GM23338 (cell line): ENCODE results near the gene TNFAIP8L3. TPM values are rescaled to one million over a fixed set of nuclear protein-coding genes. Genes with fewer than 3 reads are reported as not detected.

Experiments used
- ATAC-seq: fragments of 200-7000 bp; cut with Tn5 transposase; 3 replicates; pipeline ENCODE4 v1.9.1; 2020
- DNase-seq: peaks from one replicate; pipeline ENCODE4 v3.0.0-alpha.2; 2015; ENCODE audit warnings: low spot score
- H2AFZ ChIP-seq: fragments of 200-600 bp; sonication (generic); 2 replicates; pipeline ENCODE4 v1.8.0; 2016; ENCODE audit warnings: antibody characterized with exemption, mild to moderate bottlenecking, moderate library complexity
- H3F3A ChIP-seq: fragments of 200-600 bp; sonication (generic); replicated peaks from 2 replicates; pipeline ENCODE4 v1.8.0; 2017; ENCODE audit warnings: antibody characterized with exemption, mixed run types, low read depth
- H3K27ac ChIP-seq: fragments of 200-600 bp; sonication (generic); 2 replicates; pipeline ENCODE4 v1.6.1; 2016; ENCODE audit warnings: low read depth
- H3K27me3 ChIP-seq: fragments of 200-600 bp; sonication (generic); 2 replicates; pipeline ENCODE4 v1.8.0; 2016; ENCODE audit warnings: mild to moderate bottlenecking, mixed run types, moderate library complexity; ENCODE audit not compliant: insufficient read depth
- H3K36me3 ChIP-seq: fragments of 200-600 bp; sonication (generic); 2 replicates; pipeline ENCODE4 v1.8.0; 2016; ENCODE audit warnings: mild to moderate bottlenecking; ENCODE audit not compliant: insufficient read depth
- H3K4me1 ChIP-seq: fragments of 200-600 bp; sonication (generic); 2 replicates; pipeline ENCODE4 v1.8.0; 2016; ENCODE audit warnings: mild to moderate bottlenecking, moderate library complexity; ENCODE audit not compliant: insufficient read depth
- H3K4me2 ChIP-seq: fragments of 200-600 bp; sonication (generic); 2 replicates; pipeline ENCODE4 v1.7.1; 2017; ENCODE audit warnings: mixed run types
- H3K4me3 ChIP-seq: fragments of 200-600 bp; sonication (generic); 2 replicates; pipeline ENCODE4 v1.6.1; 2016; ENCODE audit warnings: mixed run types
- H3K79me2 ChIP-seq: fragments of 200-600 bp; sonication (generic); replicated peaks from 2 replicates; pipeline ENCODE4 v1.8.0; 2017; ENCODE audit warnings: mild to moderate bottlenecking; ENCODE audit not compliant: insufficient read depth
- H3K9me2 ChIP-seq: fragments of 200-600 bp; sonication (generic); 2 replicates; pipeline ENCODE4 v1.8.0; 2017; ENCODE audit not compliant: insufficient read depth
- H4K20me1 ChIP-seq: fragments of 200-600 bp; sonication (generic); replicated peaks from 2 replicates; pipeline ENCODE4 v1.8.0; 2017; ENCODE audit warnings: mild to moderate bottlenecking; ENCODE audit not compliant: insufficient read depth
- H3K27ac Mint-ChIP-seq: 2 replicates; pipeline ENCODE4 v1.8.0; 2020; ENCODE audit warnings: inconsistent platforms, mild to moderate bottlenecking, moderate library complexity, mixed read lengths
- H3K27me3 Mint-ChIP-seq: 3 replicates; pipeline ENCODE4 v1.8.0; 2022; ENCODE audit warnings: low read depth, mild to moderate bottlenecking, moderate library complexity, mixed read lengths, inconsistent platforms; ENCODE audit not compliant: insufficient read depth, poor library complexity
- H3K36me3 Mint-ChIP-seq: 3 replicates; pipeline ENCODE4 v1.8.0; 2021; ENCODE audit warnings: low read depth, mild to moderate bottlenecking, inconsistent platforms, moderate library complexity, mixed read lengths
- H3K4me1 Mint-ChIP-seq: 3 replicates; pipeline ENCODE4 v1.8.0; 2020; ENCODE audit warnings: mild to moderate bottlenecking, inconsistent platforms, mixed read lengths
- H3K4me3 Mint-ChIP-seq: 3 replicates; pipeline ENCODE4 v1.8.0; 2021; ENCODE audit warnings: moderate library complexity, mild to moderate bottlenecking, inconsistent platforms, mixed read lengths
- H3K9me3 Mint-ChIP-seq: 3 replicates; pipeline ENCODE4 v1.8.0; 2020; ENCODE audit warnings: moderate library complexity, mild to moderate bottlenecking, inconsistent platforms, mixed read lengths
- CREB1 ChIP-seq: fragments of 250-450 bp; sonication (Bioruptor Pico); IDR thresholded peaks from 2 replicates; pipeline ENCODE4 v1.5.0; 2020; ENCODE audit warnings: low read depth, mild to moderate bottlenecking, moderate library complexity
- EZH2 ChIP-seq: fragments of 200-600 bp; sonication (generic); IDR thresholded peaks from one replicate; pipeline ENCODE4 v1.8.0; 2017; ENCODE audit warnings: antibody characterized with exemption, mild to moderate bottlenecking, low read depth; ENCODE audit not compliant: unreplicated experiment
- EZH2phosphoT487 ChIP-seq: fragments of 200-600 bp; sonication (generic); IDR thresholded peaks from one replicate; pipeline ENCODE4 v1.8.1; 2018; ENCODE audit warnings: antibody characterized with exemption; ENCODE audit not compliant: unreplicated experiment
- NANOG ChIP-seq: IDR thresholded peaks from 2 replicates; pipeline ENCODE4 v1.6.1; 2016; ENCODE audit warnings: antibody characterized with exemption, borderline replicate concordance
- STAT1 ChIP-seq: IDR thresholded peaks from one replicate; pipeline ENCODE4 v1.6.1; 2016; ENCODE audit warnings: antibody characterized with exemption; ENCODE audit not compliant: unreplicated experiment
- ZNF114 ChIP-seq: fragments of 250-450 bp; sonication (Bioruptor Pico); IDR thresholded peaks from 2 replicates; pipeline ENCODE4 v1.5.0; 2020; ENCODE audit warnings: mild to moderate bottlenecking, moderate library complexity
- ZNF331 ChIP-seq: fragments of 250-450 bp; sonication (Bioruptor Pico); IDR thresholded peaks from 2 replicates; pipeline ENCODE4 v1.5.0; 2020; ENCODE audit warnings: low read depth, mild to moderate bottlenecking, moderate library complexity
- polyA plus RNA-seq: library from polyadenylated mRNA; unstranded; fragments of >200 nt; fragmentation: Nextera tagmentation; extraction: Ambion mirVana; gene quantifications from 2 replicates; pipeline ENCODE4 v1.2.1, GENCODE V29; 2016
- total RNA-seq: library from RNA; depleted of rRNA; stranded (reverse); fragments of >200 nt; shearing (Covaris generic); gene quantifications from 2 replicates; pipeline ENCODE4 v1.2.3, GENCODE V29; 2014
- TF ChIP-seq, protein P1 (sequence below): IDR thresholded peaks from one replicate; pipeline ENCODE4 v1.6.1; 2018; ENCODE audit warnings: antibody characterized with exemption; ENCODE audit not compliant: unreplicated experiment

TNFAIP8L3 gene
- total and polyA plus RNA-seq, 2 experiments from 2014 or later = 0.23 to 0.31 TPM

DNA sequence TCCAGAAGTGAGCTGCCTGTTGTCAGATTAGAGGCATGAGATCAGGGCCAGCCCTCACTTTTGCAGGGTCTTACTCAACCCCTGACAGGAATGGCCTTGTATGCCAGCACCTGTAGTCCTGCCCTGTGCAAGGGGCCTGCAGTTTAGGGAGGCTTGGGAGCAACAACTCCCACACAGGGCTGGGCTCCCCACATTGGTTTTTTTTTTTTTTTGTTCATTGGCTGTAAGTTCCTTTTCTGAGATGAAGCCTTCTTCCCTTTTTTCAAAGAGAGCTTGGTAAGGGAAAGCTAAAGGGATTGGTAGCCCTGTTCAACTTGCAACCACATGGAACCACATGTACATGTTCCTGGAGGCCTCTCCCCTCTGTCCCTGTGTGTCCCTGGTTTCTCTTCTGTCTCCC is 46.4 kb downstream of the TNFAIP8L3 start:
- H3K9me2 ChIP-seq = 0 out of 2 replicates have a peak, but pooled peaks cover 3% of the 10 kb centered on the region
- H3K4me1 ChIP-seq = peaks cover 27% of the 10 kb centered on the region
- Mint-ChIP-seq H3K27ac (no peak overlapping the region), H3K4me3 (no peak overlapping the region), H3K4me1 (peaks cover 41% of the 10 kb centered on the region), H3K9me3 (no peaks in the 10 kb centered on the region), H3K27me3 (peaks cover 3% of the 10 kb centered on the region), H3K36me3 (no peaks in the 10 kb centered on the region; the same call in 2 of the 3 replicates)
- no peaks in the 10 kb centered on the region for H3K27me3 ChIP-seq
- no peak for TF ChIP-seq CREB1 (CRISPR knock-in tag)
- TF ChIP-seq ZNF331 (CRISPR knock-in tag) = no peak
- TF ChIP-seq, protein P1, sequence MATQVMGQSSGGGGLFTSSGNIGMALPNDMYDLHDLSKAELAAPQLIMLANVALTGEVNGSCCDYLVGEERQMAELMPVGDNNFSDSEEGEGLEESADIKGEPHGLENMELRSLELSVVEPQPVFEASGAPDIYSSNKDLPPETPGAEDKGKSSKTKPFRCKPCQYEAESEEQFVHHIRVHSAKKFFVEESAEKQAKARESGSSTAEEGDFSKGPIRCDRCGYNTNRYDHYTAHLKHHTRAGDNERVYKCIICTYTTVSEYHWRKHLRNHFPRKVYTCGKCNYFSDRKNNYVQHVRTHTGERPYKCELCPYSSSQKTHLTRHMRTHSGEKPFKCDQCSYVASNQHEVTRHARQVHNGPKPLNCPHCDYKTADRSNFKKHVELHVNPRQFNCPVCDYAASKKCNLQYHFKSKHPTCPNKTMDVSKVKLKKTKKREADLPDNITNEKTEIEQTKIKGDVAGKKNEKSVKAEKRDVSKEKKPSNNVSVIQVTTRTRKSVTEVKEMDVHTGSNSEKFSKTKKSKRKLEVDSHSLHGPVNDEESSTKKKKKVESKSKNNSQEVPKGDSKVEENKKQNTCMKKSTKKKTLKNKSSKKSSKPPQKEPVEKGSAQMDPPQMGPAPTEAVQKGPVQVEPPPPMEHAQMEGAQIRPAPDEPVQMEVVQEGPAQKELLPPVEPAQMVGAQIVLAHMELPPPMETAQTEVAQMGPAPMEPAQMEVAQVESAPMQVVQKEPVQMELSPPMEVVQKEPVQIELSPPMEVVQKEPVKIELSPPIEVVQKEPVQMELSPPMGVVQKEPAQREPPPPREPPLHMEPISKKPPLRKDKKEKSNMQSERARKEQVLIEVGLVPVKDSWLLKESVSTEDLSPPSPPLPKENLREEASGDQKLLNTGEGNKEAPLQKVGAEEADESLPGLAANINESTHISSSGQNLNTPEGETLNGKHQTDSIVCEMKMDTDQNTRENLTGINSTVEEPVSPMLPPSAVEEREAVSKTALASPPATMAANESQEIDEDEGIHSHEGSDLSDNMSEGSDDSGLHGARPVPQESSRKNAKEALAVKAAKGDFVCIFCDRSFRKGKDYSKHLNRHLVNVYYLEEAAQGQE = no peak
- no peak for TF ChIP-seq NANOG
- TF ChIP-seq EZH2 = no peak
- no peak overlapping the region for H3K4me3 ChIP-seq
- H4K20me1 ChIP-seq = no peaks in the 10 kb centered on the region
- H3K36me3 ChIP-seq = no peaks in the 10 kb centered on the region
- H3K27ac ChIP-seq = no peak overlapping the region
- no peak overlapping the region for H3K4me2 ChIP-seq
- H3F3A ChIP-seq = no peaks in the 10 kb centered on the region
- H3K79me2 ChIP-seq = no peaks in the 10 kb centered on the region
- no peak for DNase-seq
- no peak for ATAC-seq
- H2AFZ ChIP-seq = no peak overlapping the region

DNA sequence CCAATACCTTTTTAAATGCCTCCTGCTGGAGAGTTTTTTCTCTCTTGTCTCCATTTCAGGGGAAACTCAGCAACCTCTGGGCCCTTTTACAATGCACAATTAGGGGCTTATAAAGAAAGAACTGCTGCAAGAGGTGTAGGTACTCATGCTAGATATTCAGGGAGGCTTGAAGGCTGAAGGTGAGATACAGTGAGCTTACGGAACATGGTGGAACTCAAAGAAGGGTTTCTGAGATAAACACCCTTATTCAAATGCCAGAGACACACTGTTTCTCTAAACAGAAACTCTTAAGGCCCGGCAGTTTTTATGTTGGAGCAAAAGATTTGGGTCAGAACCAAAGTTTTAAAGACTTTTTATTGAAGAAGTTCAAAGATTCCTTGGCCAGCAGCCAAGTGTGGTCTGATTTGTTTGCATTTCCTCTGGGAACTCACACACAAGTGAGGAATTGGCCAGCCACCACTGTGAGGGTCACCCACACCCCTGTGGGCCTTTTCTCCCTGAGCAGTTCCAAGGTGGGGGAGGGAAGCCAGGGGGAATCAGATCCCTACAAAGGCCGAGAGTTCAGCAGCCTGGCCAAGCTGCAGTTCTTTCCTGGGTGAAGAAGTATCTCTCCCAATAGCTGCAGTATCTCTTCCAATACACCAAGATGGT is 47.8 kb downstream of the TNFAIP8L3 start:
- H3K36me3 ChIP-seq = no peaks in the 10 kb centered on the region
- H3K27me3 Mint-ChIP-seq = peaks cover 3% of the 10 kb centered on the region
- H3K9me2 ChIP-seq = 0 out of 2 replicates have a peak, but pooled peaks cover 3% of the 10 kb centered on the region
- no peak for DNase-seq
- H3K27me3 ChIP-seq = no peaks in the 10 kb centered on the region
- peaks cover 27% of the 10 kb centered on the region for H3K4me1 ChIP-seq
- no peaks in the 10 kb centered on the region for H3K36me3 Mint-ChIP-seq
- H3K4me3 ChIP-seq = no peak overlapping the region
- H3K4me2 ChIP-seq = no peak overlapping the region
- H4K20me1 ChIP-seq = no peaks in the 10 kb centered on the region
- peaks cover 41% of the 10 kb centered on the region for H3K4me1 Mint-ChIP-seq
- no peak overlapping the region for H3K27ac Mint-ChIP-seq
- no peak overlapping the region; the same call in 1 of the 2 replicates for H2AFZ ChIP-seq
- H3K4me3 Mint-ChIP-seq = no peak overlapping the region
- H3F3A ChIP-seq = no peaks in the 10 kb centered on the region
- no peak for ATAC-seq
- no peak overlapping the region for H3K27ac ChIP-seq
- no peaks in the 10 kb centered on the region for H3K9me3 Mint-ChIP-seq
- H3K79me2 ChIP-seq = no peaks in the 10 kb centered on the region
- TF ChIP-seq STAT1 = no peak
- TF ChIP-seq EZH2phosphoT487 = no peak
- TF ChIP-seq ZNF114 (CRISPR knock-in tag) = no peak
- no peak for TF ChIP-seq NANOG
- no peak for TF ChIP-seq CREB1 (CRISPR knock-in tag)
- TF ChIP-seq, protein P1 = no peak
